GM12878 (cell line): ENCODE measurements around the gene PCDHGC4. TPM values are rescaled to one million over a fixed set of nuclear protein-coding genes. Genes with fewer than 3 reads are reported as not detected.

ENCODE experiments used
- CBFB ChIP-seq: IDR thresholded peaks from 2 replicates; pipeline ENCODE4 v1.6.1; 2016; ENCODE audit warnings: antibody characterized with exemption, low read depth
- TARDBP ChIP-seq: IDR thresholded peaks from 2 replicates; pipeline ENCODE4 v1.6.1; 2016; ENCODE audit warnings: borderline replicate concordance
- YY1 ChIP-seq: IDR thresholded peaks from 2 replicates; pipeline ENCODE4 v1.6.1; 2011; ENCODE audit warnings: low read depth, mild to moderate bottlenecking, low read length
- polyA plus RNA-seq, 11 experiments: library from polyadenylated mRNA; depleted of rRNA in 4 of 11; unstranded in 6 of 11; stranded (reverse) in 5 of 11; fragments of >200 nt; fragmentation: Nextera tagmentation in 4 of 11; fragmentation: Illumina TruSeq in 1 of 11; extraction: Ambion mirVana in 4 of 11; extraction: Trizol in 1 of 11; gene quantifications; 1 replicate in 1 of 11; 2 replicates in 10 of 11; pipeline versions ENCODE4 v1.2.1 to v1.2.3, GENCODE V29; 2011 to 2016; ENCODE audit warnings: inconsistent platforms in 2 of 11, missing spikeins in 2 of 11, low read depth in 1 of 11
- total RNA-seq, 4 experiments: library from RNA; depleted of rRNA in 3 of 4; stranded (reverse); fragments of >200 nt in 3 of 4; fragmentation: Illumina TruSeq in 1 of 4; extraction: Trizol in 1 of 4; gene quantifications; 2 replicates each; pipeline versions ENCODE4 v1.2.1 to v1.2.3, GENCODE V29; 2013 to 2021
- TF ChIP-seq, protein P1 (sequence below): fragments of 150-350 bp; IDR thresholded peaks from 2 replicates; pipeline ENCODE4 v1.6.1; 2016; ENCODE audit warnings: low read depth, low read length
- TF ChIP-seq, protein P2 (sequence below): fragments of 450-650 bp; IDR thresholded peaks from 2 replicates; pipeline ENCODE4 v1.6.1; 2018; ENCODE audit warnings: mild to moderate bottlenecking, low read depth, moderate library complexity; ENCODE audit not compliant: partially characterized antibody

PCDHGC4 gene
- total and polyA plus RNA-seq, 10 of the 15 experiments (the other 5 are each of a cell fraction or from before 2014, with no cell fraction given): 0.04 to 1.2 (median 0.52) TPM

DNA sequence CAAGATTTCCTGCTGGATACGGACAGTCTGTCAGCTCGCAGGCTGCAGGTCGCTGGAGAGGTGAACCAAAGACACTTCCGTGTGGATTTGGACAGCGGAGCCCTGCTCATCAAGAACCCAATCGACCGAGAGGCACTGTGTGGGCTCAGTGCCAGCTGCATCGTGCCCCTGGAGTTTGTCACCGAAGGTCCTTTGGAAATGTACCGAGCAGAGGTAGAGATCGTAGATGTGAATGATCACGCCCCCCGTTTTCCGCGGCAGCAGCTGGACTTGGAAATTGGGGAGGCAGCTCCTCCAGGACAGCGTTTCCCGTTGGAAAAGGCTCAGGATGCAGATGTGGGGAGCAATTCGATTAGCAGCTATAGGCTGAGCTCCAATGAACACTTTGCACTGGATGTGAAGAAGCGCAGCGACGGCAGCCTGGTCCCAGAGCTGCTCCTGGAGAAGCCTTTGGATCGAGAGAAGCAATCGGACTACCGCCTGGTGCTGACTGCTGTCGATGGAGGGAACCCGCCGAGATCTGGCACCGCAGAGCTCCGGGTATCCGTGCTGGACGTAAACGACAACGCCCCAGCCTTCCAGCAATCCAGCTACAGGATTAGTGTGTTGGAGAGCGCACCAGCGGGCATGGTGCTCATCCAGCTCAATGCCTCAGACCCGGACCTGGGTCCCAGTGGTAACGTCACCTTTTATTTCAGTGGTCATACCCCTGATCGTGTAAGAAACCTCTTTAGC is 658 bp downstream of the PCDHGC4 start (continued):
- TF ChIP-seq, protein P1, sequence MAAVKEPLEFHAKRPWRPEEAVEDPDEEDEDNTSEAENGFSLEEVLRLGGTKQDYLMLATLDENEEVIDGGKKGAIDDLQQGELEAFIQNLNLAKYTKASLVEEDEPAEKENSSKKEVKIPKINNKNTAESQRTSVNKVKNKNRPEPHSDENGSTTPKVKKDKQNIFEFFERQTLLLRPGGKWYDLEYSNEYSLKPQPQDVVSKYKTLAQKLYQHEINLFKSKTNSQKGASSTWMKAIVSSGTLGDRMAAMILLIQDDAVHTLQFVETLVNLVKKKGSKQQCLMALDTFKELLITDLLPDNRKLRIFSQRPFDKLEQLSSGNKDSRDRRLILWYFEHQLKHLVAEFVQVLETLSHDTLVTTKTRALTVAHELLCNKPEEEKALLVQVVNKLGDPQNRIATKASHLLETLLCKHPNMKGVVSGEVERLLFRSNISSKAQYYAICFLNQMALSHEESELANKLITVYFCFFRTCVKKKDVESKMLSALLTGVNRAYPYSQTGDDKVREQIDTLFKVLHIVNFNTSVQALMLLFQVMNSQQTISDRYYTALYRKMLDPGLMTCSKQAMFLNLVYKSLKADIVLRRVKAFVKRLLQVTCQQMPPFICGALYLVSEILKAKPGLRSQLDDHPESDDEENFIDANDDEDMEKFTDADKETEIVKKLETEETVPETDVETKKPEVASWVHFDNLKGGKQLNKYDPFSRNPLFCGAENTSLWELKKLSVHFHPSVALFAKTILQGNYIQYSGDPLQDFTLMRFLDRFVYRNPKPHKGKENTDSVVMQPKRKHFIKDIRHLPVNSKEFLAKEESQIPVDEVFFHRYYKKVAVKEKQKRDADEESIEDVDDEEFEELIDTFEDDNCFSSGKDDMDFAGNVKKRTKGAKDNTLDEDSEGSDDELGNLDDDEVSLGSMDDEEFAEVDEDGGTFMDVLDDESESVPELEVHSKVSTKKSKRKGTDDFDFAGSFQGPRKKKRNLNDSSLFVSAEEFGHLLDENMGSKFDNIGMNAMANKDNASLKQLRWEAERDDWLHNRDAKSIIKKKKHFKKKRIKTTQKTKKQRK: no peak
- no peak for TF ChIP-seq CBFB
- TF ChIP-seq, protein P2, sequence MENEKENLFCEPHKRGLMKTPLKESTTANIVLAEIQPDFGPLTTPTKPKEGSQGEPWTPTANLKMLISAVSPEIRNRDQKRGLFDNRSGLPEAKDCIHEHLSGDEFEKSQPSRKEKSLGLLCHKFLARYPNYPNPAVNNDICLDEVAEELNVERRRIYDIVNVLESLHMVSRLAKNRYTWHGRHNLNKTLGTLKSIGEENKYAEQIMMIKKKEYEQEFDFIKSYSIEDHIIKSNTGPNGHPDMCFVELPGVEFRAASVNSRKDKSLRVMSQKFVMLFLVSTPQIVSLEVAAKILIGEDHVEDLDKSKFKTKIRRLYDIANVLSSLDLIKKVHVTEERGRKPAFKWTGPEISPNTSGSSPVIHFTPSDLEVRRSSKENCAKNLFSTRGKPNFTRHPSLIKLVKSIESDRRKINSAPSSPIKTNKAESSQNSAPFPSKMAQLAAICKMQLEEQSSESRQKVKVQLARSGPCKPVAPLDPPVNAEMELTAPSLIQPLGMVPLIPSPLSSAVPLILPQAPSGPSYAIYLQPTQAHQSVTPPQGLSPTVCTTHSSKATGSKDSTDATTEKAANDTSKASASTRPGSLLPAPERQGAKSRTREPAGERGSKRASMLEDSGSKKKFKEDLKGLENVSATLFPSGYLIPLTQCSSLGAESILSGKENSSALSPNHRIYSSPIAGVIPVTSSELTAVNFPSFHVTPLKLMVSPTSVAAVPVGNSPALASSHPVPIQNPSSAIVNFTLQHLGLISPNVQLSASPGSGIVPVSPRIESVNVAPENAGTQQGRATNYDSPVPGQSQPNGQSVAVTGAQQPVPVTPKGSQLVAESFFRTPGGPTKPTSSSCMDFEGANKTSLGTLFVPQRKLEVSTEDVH: no peak
- no peak for TF ChIP-seq TARDBP
- no peak for TF ChIP-seq YY1
